GM23338 (cell line): ENCODE results near the gene THBS1. TPM values are rescaled to one million over a fixed set of nuclear protein-coding genes. Genes with fewer than 3 reads are reported as not detected.

Source experiments
- ATAC-seq: fragments of 200-7000 bp; cut with Tn5 transposase; 3 replicates; pipeline ENCODE4 v1.9.1; 2020
- DNase-seq: peaks from one replicate; pipeline ENCODE4 v3.0.0-alpha.2; 2015; ENCODE audit warnings: low spot score
- H2AFZ ChIP-seq: fragments of 200-600 bp; sonication (generic); 2 replicates; pipeline ENCODE4 v1.8.0; 2016; ENCODE audit warnings: antibody characterized with exemption, mild to moderate bottlenecking, moderate library complexity
- H3F3A ChIP-seq: fragments of 200-600 bp; sonication (generic); replicated peaks from 2 replicates; pipeline ENCODE4 v1.8.0; 2017; ENCODE audit warnings: antibody characterized with exemption, mixed run types, low read depth
- H3K27ac ChIP-seq: fragments of 200-600 bp; sonication (generic); 2 replicates; pipeline ENCODE4 v1.6.1; 2016; ENCODE audit warnings: low read depth
- H3K27me3 ChIP-seq: fragments of 200-600 bp; sonication (generic); 2 replicates; pipeline ENCODE4 v1.8.0; 2016; ENCODE audit warnings: mild to moderate bottlenecking, mixed run types, moderate library complexity; ENCODE audit not compliant: insufficient read depth
- H3K36me3 ChIP-seq: fragments of 200-600 bp; sonication (generic); 2 replicates; pipeline ENCODE4 v1.8.0; 2016; ENCODE audit warnings: mild to moderate bottlenecking; ENCODE audit not compliant: insufficient read depth
- H3K4me1 ChIP-seq: fragments of 200-600 bp; sonication (generic); 2 replicates; pipeline ENCODE4 v1.8.0; 2016; ENCODE audit warnings: mild to moderate bottlenecking, moderate library complexity; ENCODE audit not compliant: insufficient read depth
- H3K4me2 ChIP-seq: fragments of 200-600 bp; sonication (generic); 2 replicates; pipeline ENCODE4 v1.7.1; 2017; ENCODE audit warnings: mixed run types
- H3K4me3 ChIP-seq: fragments of 200-600 bp; sonication (generic); 2 replicates; pipeline ENCODE4 v1.6.1; 2016; ENCODE audit warnings: mixed run types
- H3K79me2 ChIP-seq: fragments of 200-600 bp; sonication (generic); replicated peaks from 2 replicates; pipeline ENCODE4 v1.8.0; 2017; ENCODE audit warnings: mild to moderate bottlenecking; ENCODE audit not compliant: insufficient read depth
- H3K9me2 ChIP-seq: fragments of 200-600 bp; sonication (generic); 2 replicates; pipeline ENCODE4 v1.8.0; 2017; ENCODE audit not compliant: insufficient read depth
- H4K20me1 ChIP-seq: fragments of 200-600 bp; sonication (generic); replicated peaks from 2 replicates; pipeline ENCODE4 v1.8.0; 2017; ENCODE audit warnings: mild to moderate bottlenecking; ENCODE audit not compliant: insufficient read depth
- H3K27ac Mint-ChIP-seq: 2 replicates; pipeline ENCODE4 v1.8.0; 2020; ENCODE audit warnings: inconsistent platforms, mild to moderate bottlenecking, moderate library complexity, mixed read lengths
- H3K27me3 Mint-ChIP-seq: 3 replicates; pipeline ENCODE4 v1.8.0; 2022; ENCODE audit warnings: low read depth, mild to moderate bottlenecking, moderate library complexity, mixed read lengths, inconsistent platforms; ENCODE audit not compliant: insufficient read depth, poor library complexity
- H3K36me3 Mint-ChIP-seq: 3 replicates; pipeline ENCODE4 v1.8.0; 2021; ENCODE audit warnings: low read depth, mild to moderate bottlenecking, inconsistent platforms, moderate library complexity, mixed read lengths
- H3K4me1 Mint-ChIP-seq: 3 replicates; pipeline ENCODE4 v1.8.0; 2020; ENCODE audit warnings: mild to moderate bottlenecking, inconsistent platforms, mixed read lengths
- H3K4me3 Mint-ChIP-seq: 3 replicates; pipeline ENCODE4 v1.8.0; 2021; ENCODE audit warnings: moderate library complexity, mild to moderate bottlenecking, inconsistent platforms, mixed read lengths
- H3K9me3 Mint-ChIP-seq: 3 replicates; pipeline ENCODE4 v1.8.0; 2020; ENCODE audit warnings: moderate library complexity, mild to moderate bottlenecking, inconsistent platforms, mixed read lengths
- CREB1 ChIP-seq: fragments of 250-450 bp; sonication (Bioruptor Pico); IDR thresholded peaks from 2 replicates; pipeline ENCODE4 v1.5.0; 2020; ENCODE audit warnings: low read depth, mild to moderate bottlenecking, moderate library complexity
- EZH2 ChIP-seq: fragments of 200-600 bp; sonication (generic); IDR thresholded peaks from one replicate; pipeline ENCODE4 v1.8.0; 2017; ENCODE audit warnings: antibody characterized with exemption, mild to moderate bottlenecking, low read depth; ENCODE audit not compliant: unreplicated experiment
- EZH2phosphoT487 ChIP-seq: fragments of 200-600 bp; sonication (generic); IDR thresholded peaks from one replicate; pipeline ENCODE4 v1.8.1; 2018; ENCODE audit warnings: antibody characterized with exemption; ENCODE audit not compliant: unreplicated experiment
- JUNB ChIP-seq: IDR thresholded peaks from one replicate; pipeline ENCODE4 v1.6.1; 2016; ENCODE audit warnings: antibody characterized with exemption; ENCODE audit not compliant: unreplicated experiment
- NANOG ChIP-seq: IDR thresholded peaks from 2 replicates; pipeline ENCODE4 v1.6.1; 2016; ENCODE audit warnings: antibody characterized with exemption, borderline replicate concordance
- POLR2AphosphoS5 ChIP-seq: IDR thresholded peaks from 2 replicates; pipeline ENCODE4 v1.6.1; 2016; ENCODE audit warnings: antibody characterized with exemption, low read depth
- STAT1 ChIP-seq: IDR thresholded peaks from one replicate; pipeline ENCODE4 v1.6.1; 2016; ENCODE audit warnings: antibody characterized with exemption; ENCODE audit not compliant: unreplicated experiment
- ZNF114 ChIP-seq: fragments of 250-450 bp; sonication (Bioruptor Pico); IDR thresholded peaks from 2 replicates; pipeline ENCODE4 v1.5.0; 2020; ENCODE audit warnings: mild to moderate bottlenecking, moderate library complexity
- ZNF331 ChIP-seq: fragments of 250-450 bp; sonication (Bioruptor Pico); IDR thresholded peaks from 2 replicates; pipeline ENCODE4 v1.5.0; 2020; ENCODE audit warnings: low read depth, mild to moderate bottlenecking, moderate library complexity
- polyA plus RNA-seq: library from polyadenylated mRNA; unstranded; fragments of >200 nt; fragmentation: Nextera tagmentation; extraction: Ambion mirVana; gene quantifications from 2 replicates; pipeline ENCODE4 v1.2.1, GENCODE V29; 2016
- total RNA-seq: library from RNA; depleted of rRNA; stranded (reverse); fragments of >200 nt; shearing (Covaris generic); gene quantifications from 2 replicates; pipeline ENCODE4 v1.2.3, GENCODE V29; 2014
- TF ChIP-seq, protein P1 (sequence below), 2 experiments: fragments of 200-600 bp in 1 of 2; sonication (generic) in 1 of 2; conservative IDR thresholded peaks; 2 replicates each; pipeline versions ENCODE4 v1.5.1 to v1.6.1; 2016 to 2017; ENCODE audit warnings: antibody characterized with exemption in 2 of 2, low read depth in 2 of 2, mild to moderate bottlenecking in 2 of 2, moderate library complexity in 1 of 2
- TF ChIP-seq, protein P2 (sequence below): IDR thresholded peaks from 2 replicates; pipeline ENCODE4 v1.6.1; 2016; ENCODE audit warnings: antibody characterized with exemption
- TF ChIP-seq, protein P3 (sequence below): IDR thresholded peaks from one replicate; pipeline ENCODE4 v1.6.1; 2018; ENCODE audit warnings: antibody characterized with exemption; ENCODE audit not compliant: unreplicated experiment
- TF ChIP-seq, protein P4 (sequence below): fragments of 250-450 bp; sonication (Bioruptor Pico); IDR thresholded peaks from 2 replicates; pipeline ENCODE4 v1.5.0; 2020; ENCODE audit warnings: mild to moderate bottlenecking, moderate library complexity

The THBS1 gene
- total and polyA plus RNA-seq, 2 experiments from 2014 or later = 21.7 to 81.9 TPM

DNA sequence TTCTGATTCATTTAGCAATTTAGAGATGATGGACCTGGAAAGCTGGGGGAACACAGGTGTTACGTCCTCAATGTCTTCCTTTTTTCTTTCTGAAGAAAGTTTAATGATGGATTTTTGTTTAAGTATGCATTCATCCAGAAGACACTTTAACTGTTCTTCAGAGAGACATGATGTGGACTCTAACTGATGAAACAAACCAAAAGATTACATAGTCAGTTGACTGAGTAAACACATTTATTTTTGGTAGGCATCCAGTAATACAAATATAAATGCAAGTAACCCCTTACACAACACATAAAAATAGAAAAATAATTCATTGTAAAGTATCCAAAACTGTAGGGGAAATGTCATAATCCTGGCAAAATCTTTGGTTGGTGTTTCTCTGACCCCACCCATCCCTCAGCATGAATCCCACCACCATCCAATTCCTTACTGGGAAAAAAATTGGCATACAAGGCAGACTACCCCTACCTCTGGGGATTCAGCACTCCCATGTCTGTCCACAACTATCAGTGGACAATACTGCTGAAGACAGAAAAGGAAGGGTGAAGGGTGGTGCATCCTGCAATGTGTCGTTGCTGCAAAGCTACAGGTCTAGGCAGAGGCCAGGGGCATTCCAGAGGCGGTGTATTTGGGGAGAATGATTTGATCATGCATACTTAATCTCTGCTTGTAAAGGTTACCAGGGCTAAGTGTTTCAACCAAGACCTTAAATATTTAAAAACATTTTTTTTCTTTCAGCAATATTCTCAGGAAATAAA, 37.4 kb downstream of the THBS1 start:
- Histone ChIP-seq H3K9me2 (0 out of 2 replicates have a peak, but pooled peaks cover 2% of the 10 kb centered on the region), H3F3A (no peaks in the 10 kb centered on the region), H3K79me2 (no peaks in the 10 kb centered on the region), H3K36me3 (no peaks in the 10 kb centered on the region), H4K20me1 (no peaks in the 10 kb centered on the region), H2AFZ (no peak overlapping the region), H3K27me3 (no peaks in the 10 kb centered on the region), H3K4me1 (no peaks in the 10 kb centered on the region), H3K4me3 (no peak overlapping the region), H3K4me2 (no peak overlapping the region), H3K27ac (no peak overlapping the region)
- peaks cover 1% of the 10 kb centered on the region for H3K27me3 Mint-ChIP-seq
- H3K4me1 Mint-ChIP-seq = no peaks in the 10 kb centered on the region
- no peak for TF ChIP-seq NANOG
- no peak for TF ChIP-seq ZNF114
- TF ChIP-seq, protein P1, sequence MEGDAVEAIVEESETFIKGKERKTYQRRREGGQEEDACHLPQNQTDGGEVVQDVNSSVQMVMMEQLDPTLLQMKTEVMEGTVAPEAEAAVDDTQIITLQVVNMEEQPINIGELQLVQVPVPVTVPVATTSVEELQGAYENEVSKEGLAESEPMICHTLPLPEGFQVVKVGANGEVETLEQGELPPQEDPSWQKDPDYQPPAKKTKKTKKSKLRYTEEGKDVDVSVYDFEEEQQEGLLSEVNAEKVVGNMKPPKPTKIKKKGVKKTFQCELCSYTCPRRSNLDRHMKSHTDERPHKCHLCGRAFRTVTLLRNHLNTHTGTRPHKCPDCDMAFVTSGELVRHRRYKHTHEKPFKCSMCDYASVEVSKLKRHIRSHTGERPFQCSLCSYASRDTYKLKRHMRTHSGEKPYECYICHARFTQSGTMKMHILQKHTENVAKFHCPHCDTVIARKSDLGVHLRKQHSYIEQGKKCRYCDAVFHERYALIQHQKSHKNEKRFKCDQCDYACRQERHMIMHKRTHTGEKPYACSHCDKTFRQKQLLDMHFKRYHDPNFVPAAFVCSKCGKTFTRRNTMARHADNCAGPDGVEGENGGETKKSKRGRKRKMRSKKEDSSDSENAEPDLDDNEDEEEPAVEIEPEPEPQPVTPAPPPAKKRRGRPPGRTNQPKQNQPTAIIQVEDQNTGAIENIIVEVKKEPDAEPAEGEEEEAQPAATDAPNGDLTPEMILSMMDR (conservative IDR thresholded peaks at IDR 0.05; ENCODE audit: low read depth in 2 of 2) = no peak
- TF ChIP-seq, protein P2, sequence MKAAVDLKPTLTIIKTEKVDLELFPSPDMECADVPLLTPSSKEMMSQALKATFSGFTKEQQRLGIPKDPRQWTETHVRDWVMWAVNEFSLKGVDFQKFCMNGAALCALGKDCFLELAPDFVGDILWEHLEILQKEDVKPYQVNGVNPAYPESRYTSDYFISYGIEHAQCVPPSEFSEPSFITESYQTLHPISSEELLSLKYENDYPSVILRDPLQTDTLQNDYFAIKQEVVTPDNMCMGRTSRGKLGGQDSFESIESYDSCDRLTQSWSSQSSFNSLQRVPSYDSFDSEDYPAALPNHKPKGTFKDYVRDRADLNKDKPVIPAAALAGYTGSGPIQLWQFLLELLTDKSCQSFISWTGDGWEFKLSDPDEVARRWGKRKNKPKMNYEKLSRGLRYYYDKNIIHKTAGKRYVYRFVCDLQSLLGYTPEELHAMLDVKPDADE = no peak
- TF ChIP-seq, protein P3, sequence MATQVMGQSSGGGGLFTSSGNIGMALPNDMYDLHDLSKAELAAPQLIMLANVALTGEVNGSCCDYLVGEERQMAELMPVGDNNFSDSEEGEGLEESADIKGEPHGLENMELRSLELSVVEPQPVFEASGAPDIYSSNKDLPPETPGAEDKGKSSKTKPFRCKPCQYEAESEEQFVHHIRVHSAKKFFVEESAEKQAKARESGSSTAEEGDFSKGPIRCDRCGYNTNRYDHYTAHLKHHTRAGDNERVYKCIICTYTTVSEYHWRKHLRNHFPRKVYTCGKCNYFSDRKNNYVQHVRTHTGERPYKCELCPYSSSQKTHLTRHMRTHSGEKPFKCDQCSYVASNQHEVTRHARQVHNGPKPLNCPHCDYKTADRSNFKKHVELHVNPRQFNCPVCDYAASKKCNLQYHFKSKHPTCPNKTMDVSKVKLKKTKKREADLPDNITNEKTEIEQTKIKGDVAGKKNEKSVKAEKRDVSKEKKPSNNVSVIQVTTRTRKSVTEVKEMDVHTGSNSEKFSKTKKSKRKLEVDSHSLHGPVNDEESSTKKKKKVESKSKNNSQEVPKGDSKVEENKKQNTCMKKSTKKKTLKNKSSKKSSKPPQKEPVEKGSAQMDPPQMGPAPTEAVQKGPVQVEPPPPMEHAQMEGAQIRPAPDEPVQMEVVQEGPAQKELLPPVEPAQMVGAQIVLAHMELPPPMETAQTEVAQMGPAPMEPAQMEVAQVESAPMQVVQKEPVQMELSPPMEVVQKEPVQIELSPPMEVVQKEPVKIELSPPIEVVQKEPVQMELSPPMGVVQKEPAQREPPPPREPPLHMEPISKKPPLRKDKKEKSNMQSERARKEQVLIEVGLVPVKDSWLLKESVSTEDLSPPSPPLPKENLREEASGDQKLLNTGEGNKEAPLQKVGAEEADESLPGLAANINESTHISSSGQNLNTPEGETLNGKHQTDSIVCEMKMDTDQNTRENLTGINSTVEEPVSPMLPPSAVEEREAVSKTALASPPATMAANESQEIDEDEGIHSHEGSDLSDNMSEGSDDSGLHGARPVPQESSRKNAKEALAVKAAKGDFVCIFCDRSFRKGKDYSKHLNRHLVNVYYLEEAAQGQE = no peak
- TF ChIP-seq, protein P4, sequence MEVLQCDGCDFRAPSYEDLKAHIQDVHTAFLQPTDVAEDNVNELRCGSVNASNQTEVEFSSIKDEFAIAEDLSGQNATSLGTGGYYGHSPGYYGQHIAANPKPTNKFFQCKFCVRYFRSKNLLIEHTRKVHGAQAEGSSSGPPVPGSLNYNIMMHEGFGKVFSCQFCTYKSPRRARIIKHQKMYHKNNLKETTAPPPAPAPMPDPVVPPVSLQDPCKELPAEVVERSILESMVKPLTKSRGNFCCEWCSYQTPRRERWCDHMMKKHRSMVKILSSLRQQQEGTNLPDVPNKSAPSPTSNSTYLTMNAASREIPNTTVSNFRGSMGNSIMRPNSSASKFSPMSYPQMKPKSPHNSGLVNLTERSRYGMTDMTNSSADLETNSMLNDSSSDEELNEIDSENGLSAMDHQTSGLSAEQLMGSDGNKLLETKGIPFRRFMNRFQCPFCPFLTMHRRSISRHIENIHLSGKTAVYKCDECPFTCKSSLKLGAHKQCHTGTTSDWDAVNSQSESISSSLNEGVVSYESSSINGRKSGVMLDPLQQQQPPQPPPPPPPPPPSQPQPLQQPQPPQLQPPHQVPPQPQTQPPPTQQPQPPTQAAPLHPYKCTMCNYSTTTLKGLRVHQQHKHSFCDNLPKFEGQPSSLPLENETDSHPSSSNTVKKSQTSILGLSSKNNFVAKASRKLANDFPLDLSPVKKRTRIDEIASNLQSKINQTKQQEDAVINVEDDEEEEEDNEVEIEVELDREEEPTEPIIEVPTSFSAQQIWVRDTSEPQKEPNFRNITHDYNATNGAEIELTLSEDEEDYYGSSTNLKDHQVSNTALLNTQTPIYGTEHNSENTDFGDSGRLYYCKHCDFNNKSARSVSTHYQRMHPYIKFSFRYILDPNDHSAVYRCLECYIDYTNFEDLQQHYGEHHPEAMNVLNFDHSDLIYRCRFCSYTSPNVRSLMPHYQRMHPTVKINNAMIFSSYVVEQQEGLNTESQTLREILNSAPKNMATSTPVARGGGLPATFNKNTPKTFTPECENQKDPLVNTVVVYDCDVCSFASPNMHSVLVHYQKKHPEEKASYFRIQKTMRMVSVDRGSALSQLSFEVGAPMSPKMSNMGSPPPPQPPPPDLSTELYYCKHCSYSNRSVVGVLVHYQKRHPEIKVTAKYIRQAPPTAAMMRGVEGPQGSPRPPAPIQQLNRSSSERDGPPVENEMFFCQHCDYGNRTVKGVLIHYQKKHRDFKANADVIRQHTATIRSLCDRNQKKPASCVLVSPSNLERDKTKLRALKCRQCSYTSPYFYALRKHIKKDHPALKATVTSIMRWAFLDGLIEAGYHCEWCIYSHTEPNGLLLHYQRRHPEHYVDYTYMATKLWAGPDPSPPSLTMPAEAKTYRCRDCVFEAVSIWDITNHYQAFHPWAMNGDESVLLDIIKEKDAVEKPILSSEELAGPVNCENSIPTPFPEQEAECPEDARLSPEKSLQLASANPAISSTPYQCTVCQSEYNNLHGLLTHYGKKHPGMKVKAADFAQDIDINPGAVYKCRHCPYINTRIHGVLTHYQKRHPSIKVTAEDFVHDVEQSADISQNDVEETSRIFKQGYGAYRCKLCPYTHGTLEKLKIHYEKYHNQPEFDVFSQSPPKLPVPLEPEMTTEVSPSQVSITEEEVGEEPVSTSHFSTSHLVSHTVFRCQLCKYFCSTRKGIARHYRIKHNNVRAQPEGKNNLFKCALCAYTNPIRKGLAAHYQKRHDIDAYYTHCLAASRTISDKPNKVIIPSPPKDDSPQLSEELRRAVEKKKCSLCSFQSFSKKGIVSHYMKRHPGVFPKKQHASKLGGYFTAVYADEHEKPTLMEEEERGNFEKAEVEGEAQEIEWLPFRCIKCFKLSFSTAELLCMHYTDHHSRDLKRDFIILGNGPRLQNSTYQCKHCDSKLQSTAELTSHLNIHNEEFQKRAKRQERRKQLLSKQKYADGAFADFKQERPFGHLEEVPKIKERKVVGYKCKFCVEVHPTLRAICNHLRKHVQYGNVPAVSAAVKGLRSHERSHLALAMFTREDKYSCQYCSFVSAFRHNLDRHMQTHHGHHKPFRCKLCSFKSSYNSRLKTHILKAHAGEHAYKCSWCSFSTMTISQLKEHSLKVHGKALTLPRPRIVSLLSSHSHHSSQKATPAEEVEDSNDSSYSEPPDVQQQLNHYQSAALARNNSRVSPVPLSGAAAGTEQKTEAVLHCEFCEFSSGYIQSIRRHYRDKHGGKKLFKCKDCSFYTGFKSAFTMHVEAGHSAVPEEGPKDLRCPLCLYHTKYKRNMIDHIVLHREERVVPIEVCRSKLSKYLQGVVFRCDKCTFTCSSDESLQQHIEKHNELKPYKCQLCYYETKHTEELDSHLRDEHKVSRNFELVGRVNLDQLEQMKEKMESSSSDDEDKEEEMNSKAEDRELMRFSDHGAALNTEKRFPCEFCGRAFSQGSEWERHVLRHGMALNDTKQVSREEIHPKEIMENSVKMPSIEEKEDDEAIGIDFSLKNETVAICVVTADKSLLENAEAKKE (CRISPR knock-in tag) = no peak
- TF ChIP-seq EZH2phosphoT487 = no peak
- no peak for TF ChIP-seq STAT1
- TF ChIP-seq JUNB = no peak
- TF ChIP-seq CREB1 = no peak
- no peak for TF ChIP-seq EZH2
- no peak for TF ChIP-seq ZNF331 (CRISPR knock-in tag)
- TF ChIP-seq POLR2AphosphoS5 = no peak
- H3K4me3 Mint-ChIP-seq = no peak overlapping the region
- DNase-seq (no peak), ATAC-seq (no peak)
- H3K27ac Mint-ChIP-seq = no peak overlapping the region
- no peaks in the 10 kb centered on the region for H3K9me3 Mint-ChIP-seq
- H3K36me3 Mint-ChIP-seq = no peaks in the 10 kb centered on the region
